ENCODE measurements around the gene OSMR.

The OSMR gene

DNA sequence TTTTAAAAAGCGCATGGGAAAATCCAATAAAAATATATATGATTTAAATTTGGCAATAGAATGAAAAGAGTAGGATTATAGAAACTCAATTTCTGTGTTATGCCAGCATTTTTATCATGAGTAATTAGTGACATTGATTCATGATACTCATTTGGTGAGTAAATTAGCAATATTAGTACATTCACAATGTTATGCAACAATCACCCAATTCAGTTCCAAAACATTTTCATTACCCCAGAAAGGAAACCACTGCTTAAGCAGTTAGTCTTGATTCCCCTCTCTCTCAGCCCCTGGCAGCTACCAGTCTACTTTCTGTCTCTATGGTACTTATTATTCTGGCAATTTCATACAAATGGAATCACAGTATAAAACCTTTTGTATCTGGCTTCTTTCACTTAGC, 27.0 kb downstream of the OSMR start:
- DNase-seq, result no peak

DNA sequence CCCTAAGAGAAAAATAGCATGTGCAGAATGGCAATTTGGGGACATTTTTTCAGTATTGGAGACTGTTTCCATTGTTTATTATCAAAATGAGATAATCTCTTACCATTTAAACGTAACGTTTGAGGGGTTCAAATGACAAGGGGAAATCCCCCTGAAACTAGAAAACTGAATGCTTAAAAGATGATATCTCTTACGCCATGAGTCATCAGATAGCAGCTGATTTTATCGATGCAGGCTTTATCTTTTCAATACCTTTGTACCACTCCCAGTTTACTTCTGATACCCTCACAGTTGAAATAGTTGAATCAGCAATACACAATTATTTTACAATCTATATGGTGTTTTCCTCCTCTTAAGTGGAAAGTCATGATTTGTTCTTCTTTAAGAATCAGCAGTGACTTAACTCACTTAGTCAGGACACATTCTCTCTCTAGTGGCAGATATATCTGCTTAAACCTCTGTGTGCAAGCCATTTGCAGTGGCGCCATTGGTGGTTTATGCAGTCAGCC, 29.2 kb downstream of the OSMR start:
- DNase-seq, result no peak

DNA sequence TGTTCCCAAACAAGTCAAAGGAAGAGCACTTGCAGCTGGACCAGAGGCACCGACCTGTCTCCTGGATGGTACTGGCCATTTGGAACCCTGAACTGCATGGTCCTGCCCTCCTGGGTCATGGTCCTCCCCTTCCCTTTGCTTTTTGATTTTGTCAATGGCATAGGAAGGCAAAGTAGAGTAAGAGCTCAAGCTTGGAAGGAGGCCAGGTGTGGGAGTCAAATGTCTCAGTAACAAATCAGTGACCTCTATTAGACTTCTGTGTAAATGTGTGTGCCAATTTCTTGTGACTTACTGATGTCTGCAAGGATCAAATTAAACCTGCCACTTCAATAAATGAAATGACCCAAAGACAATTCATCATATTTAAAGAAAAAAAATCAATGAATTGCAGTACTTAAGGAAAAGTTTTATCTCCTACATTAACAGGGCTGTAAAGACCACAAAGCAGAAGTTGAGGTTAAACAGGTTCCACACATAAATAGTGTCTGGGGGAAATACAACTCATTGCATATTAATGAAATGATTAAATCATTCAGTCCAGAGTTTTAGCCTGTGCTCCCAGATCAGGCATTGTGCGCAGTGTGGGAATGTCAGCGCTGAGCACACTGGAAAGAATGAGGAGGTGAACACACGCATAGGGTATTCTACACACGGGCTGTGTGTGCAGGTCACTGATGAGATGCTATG, 32.7 kb downstream of the OSMR start:
- no peak for DNase-seq

DNA sequence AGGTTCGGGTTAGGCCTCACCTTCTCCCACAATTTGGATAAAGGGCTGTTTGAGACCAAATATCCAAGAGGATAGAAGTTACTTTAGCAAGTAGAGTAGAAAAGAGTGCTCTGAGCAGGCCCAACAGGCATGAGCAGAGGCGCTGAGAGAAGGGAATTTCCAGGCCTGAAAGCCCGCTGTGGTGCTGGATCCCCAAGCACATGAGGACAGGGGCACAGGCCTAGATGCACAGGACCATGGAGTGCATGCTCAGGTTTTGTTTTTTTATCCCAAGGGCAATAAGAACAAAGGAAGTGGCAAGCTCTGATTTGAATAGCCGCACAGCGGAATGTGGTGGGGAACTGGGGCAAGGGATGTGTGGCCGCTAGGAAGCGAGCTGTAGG, 33.3 kb downstream of the OSMR start:
- DNase-seq, result no peak

DNA sequence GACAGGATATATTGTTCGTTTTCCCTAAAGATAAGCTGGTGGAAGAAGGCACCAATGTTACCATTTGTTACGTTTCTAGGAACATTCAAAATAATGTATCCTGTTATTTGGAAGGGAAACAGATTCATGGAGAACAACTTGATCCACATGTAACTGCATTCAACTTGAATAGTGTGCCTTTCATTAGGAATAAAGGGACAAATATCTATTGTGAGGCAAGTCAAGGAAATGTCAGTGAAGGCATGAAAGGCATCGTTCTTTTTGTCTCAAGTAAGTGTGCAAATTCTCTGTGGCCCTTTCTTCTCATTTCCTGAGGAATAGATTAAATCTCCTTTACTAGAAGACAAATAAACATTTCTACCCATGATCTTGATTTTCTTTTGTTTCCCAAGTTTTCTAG, 38.0 kb downstream of the OSMR start:
- DNase-seq, result no peak

DNA sequence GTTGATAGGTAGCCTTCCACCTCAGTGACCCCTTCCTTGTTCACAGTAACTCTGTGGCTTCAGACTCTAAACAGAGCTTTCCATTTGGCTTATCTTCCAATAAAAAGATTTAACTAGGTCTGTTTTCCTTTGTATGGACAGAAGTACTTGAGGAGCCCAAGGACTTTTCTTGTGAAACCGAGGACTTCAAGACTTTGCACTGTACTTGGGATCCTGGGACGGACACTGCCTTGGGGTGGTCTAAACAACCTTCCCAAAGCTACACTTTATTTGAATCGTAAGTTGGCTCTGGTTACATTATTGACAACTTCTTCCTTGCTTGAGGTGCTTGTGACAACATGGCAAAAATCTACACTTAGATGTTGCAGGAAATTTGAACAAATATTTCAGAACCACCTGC, 39.4 kb downstream of the OSMR start:
- no peak for DNase-seq

DNA sequence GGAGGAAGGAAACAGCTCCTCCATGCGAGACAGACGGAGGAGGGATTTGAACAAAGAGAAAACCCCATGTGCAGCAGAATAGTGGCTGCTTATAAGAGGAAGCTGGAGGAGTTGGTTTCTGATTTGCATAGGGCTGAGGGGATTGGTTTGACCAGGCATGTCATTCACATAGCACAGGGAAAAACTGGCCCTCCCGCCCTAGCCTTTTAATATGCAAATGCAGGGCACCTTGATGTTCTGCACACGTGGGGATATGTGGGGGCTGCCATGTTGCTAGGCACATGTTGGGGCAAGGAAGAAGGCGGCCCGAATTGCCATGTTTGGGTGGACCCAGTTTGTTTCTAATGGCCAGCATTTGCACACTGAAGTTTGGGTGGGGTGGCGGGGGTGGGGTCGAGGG, 42.2 kb downstream of the OSMR start:
- DNase-seq, result no peak

DNA sequence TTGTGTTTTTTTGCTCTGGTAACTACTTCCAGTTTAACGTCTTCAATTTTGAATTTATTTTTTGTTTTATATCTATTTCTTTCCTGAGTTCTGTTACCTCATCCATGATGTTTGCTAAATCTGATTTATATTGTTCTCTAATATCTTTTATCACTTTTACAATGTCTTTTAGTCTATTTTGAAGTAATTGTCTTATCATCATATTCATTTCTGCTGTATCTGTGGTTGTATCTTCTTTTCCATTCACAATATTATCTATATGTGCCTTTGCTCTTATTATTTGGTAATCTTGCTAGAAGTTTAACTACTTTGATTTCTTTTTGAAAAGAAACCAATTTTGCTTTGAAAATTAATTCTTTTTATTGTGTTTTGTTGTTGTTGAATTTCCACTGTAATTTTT, 43.6 kb downstream of the OSMR start:
- no peak for DNase-seq

DNA sequence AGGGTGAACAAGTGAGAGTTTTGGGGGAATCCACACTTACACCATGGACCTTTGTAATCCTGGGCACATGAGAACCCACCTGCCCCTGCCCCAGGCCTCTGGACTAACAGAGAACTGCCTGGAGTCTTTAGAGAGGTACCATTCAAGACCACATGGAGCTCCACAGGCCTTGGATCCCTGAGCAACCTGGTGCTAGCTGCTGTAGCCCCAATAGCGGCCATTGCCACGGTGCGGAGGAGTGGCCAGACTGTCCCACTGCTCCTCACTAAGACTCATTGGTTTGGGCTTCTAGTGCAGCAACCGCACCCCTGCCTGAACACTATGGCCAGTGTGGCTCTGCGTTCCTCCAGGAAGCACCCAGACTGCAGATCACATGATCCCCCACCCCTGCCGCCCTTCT, 45.8 kb downstream of the OSMR start:
- DNase-seq, result no peak

DNA sequence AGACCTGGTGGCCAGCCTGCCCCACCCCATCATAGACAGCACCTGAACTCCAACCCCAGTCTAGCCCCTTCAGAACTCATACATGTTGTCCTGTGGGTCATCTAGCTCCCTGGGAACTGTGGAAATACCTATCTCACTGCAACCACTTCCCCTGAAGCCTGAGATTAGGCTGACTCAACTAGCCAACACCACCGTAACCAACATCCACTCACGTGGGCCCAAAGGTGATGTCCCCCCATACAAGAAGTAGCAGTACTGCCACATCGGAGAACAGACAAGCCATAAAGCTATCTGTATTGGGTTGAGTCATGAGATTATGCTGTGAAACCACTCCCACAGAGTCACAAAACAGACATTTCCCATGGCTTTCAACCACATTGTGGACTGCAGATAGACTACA, 46.6 kb downstream of the OSMR start:
- no peak for DNase-seq

DNA sequence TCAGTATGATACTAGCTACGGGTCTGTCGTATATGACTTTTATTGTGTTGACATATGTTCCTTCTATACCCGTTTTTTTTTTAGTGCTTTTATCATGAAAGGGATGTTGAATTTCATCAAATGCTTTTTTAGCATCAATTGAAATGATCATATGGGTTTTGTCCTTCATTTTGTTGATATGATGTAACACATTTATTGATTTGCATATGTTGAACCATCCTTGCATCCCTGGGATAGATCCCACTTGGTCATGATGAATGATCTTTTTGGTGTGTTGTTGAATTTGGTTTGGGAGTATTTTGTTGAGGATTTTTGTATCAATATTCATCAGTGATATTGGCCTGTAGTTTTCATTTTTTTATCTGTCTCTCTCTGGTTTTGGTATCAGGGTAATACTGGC, 50.9 kb downstream of the OSMR start:
- DNase-seq, result no peak

DNA sequence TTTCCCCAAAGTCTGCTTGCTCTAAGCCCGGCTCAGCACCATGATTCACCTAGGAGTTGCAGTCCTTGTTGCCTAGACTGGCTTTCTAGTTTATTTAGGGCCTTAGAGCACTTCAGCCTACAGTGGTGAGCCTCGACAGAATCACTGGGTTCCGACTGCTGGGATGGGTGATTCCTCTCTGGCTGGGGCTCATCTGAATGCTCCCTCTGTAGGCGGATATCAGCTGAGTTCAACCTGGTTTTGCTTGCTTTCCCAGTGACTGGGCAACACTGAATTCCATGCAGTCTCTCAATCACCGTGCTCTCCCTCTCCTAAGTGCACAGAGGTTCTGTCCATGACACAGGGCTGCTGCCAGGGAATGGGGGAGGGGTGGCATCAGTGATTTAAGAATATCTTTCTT, 54.1 kb downstream of the OSMR start:
- no peak for DNase-seq

DNA sequence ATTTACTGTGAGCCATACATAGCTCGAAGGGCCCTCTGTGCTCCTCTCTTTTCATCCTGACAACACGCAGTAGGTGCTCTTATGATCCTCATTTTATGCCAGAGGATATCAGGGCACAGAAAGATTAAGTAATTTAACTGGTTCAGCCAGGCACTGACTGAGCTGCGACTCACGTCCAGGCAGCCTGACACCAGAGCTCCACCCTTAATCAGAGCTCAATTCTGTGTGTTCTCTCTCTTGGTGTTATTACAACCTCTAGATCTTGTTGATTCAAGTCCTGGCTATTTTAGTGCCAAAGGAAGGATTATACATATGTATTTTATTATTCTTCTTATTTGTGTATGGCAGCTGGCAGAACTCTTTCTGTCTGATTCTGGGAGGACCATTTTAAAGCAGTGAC, 59.7 kb downstream of the OSMR start:
- no peak for DNase-seq

DNA sequence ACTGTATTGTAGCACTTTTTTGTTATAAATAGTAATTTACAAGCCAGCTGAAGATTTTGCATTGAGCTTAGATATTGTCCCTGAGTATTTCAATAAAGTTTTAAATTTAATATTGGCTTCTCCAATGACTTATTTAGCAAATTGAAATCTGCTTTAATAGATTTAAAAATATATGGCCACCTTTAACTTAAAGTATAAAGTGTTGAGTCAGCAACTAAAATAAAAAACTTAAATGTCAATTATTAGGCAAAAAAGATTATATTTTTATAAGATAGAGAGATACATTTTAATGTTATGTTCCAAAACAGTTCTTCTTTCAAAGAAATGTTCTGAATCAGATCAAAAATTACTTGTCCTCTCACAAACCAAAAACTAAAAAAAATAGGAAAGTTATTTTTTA, 60.7 kb downstream of the OSMR start:
- DNase-seq, result no peak

DNA sequence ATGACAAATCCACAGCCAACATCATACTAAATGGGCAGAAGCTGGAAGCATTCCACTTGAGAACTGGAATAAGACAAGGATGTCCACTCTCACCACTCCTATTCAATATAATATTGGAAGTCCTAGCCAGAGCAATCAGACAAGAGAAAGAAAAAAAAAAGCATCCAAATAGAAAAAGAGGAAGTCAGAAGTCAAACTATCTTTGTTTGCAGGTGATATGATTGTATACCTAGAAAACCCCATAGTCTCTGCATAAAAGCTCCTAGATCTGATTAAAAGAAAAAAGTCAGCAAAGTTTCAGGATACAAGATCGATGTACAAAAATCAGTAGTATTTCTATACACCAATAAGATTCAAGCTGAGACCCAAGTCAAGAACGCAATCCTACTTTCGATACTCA, 66.1 kb downstream of the OSMR start:
- DNase-seq, result no peak

DNA sequence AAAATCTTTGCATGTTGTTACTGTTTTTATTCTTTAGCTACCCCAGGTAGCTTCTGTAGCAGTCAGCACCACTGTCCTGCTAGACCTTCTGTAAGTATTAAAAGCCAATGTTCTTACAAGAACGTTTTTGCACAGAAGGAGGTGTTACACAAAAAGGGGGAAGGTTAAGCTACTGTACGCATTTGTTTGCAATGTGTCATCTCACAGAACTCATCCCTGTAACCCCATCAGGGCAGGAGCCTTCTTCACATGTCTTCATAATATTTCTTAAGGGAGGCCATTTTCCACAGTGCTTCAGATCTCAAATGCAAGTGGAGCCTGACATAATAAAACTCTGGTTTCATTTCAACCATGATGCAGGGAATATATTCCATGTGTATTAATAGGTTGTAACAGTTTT, 67.9 kb downstream of the OSMR start:
- DNase-seq, result no peak

DNA sequence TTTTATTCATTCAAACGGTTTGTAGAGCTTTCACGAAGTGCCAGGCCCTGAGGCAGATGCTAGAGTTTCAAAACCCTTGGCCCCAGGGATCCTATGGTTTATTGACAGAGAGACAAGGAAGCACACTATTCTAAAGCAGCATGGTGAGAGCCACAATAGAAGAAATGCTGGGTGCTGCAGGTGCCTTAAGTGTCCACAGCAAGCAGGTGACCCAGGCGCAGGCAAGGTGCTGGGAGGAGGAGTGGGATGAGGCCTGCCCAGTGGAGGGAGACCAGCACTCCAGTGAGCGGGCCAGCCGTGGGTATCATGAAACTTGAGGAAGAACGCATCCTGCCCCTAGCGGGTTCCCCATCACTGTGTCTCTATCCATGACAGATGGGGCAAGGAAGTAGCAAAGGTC, 71.0 kb downstream of the OSMR start:
- no peak for DNase-seq

DNA sequence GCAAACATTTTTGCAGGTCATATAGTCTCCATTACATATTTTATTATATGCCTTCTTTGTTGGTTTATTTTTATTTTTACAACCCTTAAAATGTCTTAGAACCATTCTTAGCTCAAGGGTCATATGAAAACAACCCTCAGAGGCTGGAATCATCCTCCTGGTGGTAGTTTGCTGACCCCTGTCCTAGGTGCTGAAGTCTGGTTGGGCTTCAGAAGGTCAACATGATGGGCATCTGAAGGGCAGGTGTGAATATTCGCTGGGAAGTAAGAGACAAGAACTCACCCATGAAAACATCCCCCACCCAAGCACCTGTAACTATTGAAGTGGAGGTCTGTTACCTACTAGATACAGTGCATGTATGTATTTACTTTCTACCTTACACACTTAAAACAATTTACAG, 75.4 kb downstream of the OSMR start:
- DNase-seq, result no peak

DNA sequence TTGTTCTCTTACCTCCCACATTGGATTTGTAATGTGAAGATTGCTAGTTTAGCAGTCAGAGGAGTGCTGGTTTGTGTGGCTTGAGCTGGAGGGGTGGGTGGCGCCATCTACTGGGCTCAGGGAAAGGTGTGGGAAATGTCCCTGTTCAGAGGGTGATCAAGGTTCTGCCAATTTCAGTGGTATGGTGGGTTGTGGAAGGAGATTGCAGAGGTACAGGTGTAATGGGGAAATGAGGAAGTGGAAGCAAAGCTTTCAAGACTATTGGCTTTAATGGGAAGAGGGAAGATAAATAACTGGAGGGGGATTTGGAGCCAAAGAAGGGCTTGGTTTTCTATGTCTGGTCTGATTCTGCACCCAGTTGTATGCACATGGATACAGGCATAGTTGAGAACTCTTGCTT, 76.4 kb downstream of the OSMR start:
- DNase-seq, result no peak

DNA sequence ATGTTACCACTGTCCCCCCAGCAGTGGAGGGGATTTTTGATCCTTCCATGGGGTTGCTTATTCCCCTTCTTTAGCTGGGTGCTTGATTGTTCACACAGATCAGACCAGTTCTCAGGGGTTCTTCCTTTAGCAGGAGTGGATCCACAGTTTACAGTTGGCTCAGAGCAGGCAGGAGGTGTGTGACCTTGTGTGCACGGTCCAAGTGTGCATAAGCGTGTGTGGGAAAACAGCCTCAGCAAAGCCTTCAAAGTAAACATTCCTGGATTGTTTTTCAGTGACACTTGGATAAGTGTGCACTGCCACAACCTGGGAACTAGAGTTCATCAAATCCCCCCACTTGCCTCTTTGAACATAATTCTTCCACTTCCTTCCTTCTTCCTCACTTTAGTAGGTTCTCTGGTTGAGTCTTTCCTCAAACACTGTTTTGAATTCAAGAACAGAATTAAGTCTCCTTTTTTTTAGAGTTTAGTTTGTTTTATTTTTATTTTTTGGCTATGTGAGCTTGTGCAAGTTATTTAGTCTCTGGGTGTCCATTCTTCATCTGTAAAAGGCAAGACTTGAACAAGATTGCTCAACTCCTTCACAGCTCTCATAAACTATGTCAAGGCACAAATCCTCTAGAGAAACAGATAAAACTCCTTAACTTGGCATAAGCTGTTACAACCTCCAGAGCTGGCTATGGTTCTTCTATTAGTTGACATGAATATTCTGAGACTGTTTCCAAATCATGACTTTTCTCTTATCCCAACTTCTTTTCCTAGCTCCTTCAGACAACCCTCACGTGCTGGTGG, 78.0 kb downstream of the OSMR start:
- no peak for DNase-seq

DNA sequence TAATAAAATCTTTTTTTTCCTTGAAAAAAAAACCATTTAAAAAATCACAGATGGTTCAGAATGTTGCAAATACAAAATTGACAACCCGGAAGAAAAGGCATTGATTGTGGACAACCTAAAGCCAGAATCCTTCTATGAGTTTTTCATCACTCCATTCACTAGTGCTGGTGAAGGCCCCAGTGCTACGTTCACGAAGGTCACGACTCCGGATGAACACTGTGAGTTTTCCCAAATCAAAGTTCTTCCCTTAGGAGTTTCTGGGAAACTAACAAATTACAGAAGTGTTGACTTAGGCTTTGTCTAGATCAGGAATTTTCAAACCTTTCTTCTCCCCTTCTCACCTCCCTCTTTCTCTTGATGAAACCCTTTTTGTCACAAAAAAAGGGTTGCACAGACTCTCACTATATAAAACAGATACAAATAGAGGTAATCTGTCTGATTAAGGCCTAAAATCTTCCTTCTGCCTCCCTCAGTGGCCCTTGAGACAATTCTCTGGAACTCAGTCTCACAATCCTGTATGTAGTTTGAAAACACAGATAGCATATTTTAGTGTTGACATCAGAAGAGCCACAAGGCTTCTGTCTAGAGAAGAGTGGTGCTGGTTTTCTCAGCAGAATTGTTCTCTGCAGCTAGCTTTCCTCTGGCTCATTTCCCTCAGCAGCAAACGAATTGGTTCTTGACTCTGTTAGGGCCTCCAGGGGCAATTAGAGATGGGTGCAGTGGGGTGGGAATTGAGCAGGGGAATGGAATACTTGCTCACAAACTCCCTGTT, 79.5 kb downstream of the OSMR start:
- DNase-seq, result no peak

DNA sequence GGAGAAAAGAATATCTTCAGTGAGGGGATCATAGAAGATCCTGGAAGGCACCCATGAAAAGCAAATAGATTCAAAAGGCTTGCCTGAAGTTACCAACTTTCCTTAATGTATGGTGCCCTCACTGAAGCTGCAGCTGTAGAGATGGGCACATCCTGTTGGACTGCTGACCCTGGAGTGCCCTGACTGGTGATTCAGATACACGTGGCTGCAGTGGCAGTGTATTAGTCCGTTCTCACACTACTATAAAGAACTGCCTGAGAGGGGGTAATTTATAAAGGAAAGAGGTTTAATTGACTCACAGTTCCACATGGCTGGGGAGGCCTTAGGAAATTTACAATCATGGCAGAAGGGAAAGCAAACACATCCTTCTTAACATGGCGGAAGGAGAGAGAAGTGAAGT, 80.3 kb downstream of the OSMR start:
- no peak for DNase-seq

DNA sequence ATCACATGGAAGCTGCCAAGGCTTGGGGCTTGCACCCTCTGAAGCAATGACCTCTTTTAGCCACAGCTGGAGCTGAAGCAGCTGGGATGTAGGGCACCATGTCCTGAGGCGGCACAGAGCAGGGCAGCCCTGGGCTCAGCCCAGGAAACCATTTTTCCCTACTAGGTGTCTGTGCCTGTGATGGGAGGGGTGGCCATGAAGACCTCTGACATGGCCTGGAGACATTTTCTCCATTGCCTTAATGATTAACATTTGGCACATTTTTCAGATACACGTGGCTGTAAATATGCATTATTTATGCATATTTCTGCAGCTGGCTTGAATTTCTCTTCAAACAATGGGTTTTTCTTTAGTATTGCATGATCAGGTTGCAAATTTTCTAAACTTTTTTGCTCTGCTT, 81.7 kb downstream of the OSMR start:
- no peak for DNase-seq

DNA sequence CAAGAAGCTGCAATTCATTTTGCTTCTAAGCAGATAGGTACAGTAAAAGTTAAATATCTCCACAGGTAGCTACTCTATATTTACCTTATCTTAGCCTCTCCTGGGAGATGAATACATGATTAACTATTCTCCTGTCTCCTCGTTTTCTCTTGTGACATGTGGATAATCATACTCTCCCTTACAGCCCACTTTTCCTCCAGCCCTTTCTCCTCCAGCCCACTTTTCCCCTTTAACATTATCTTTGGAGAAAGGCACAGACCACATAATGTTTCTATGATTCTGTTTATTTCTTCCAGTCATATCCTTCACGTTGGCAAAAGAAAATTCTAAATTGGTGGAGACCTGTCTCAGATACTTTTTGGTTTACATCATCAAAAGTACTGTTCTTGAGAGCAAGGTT, 84.0 kb downstream of the OSMR start:
- DNase-seq, result no peak
